GM23248 (cell line): ENCODE measurements around the gene ABLIM3. TPM values are rescaled to one million over a fixed set of nuclear protein-coding genes. Genes with fewer than 3 reads are reported as not detected.
A peak's percentile ranks its signal among the peaks of the same experiment; 100 is the strongest.

Source experiments
- DNase-seq: peaks from one replicate; pipeline ENCODE4 v3.0.0-alpha.2; 2015
- H2AFZ ChIP-seq: fragments of 200-600 bp; sonication (generic); 2 replicates; pipeline ENCODE4 v1.6.1; 2016; ENCODE audit warnings: antibody characterized with exemption
- H3F3A ChIP-seq: fragments of 200-600 bp; sonication (generic); 2 replicates; pipeline ENCODE4 v1.6.1; 2016; ENCODE audit warnings: mild to moderate bottlenecking, antibody characterized with exemption, mixed run types; ENCODE audit not compliant: insufficient read depth
- H3K27ac ChIP-seq: fragments of 200-600 bp; sonication (generic); 2 replicates; pipeline ENCODE4 v1.5.1; 2016; ENCODE audit warnings: mild to moderate bottlenecking
- H3K27me3 ChIP-seq: fragments of 200-600 bp; sonication (generic); replicated peaks from 2 replicates; pipeline ENCODE4 v1.6.1; 2016; ENCODE audit warnings: mild to moderate bottlenecking; ENCODE audit not compliant: insufficient read depth
- H3K36me3 ChIP-seq: fragments of 200-600 bp; sonication (generic); 2 replicates; pipeline ENCODE4 v1.6.1; 2016; ENCODE audit warnings: low read depth, mild to moderate bottlenecking
- H3K4me1 ChIP-seq: fragments of 200-600 bp; sonication (generic); 2 replicates; pipeline ENCODE4 v1.6.1; 2016; ENCODE audit warnings: mild to moderate bottlenecking; ENCODE audit not compliant: insufficient read depth
- H3K4me2 ChIP-seq: fragments of 200-600 bp; sonication (generic); one replicate; pipeline ENCODE4 v1.6.1; 2016; ENCODE audit warnings: mild to moderate bottlenecking; ENCODE audit not compliant: unreplicated experiment
- H3K4me3 ChIP-seq: fragments of 200-600 bp; sonication (generic); 2 replicates; pipeline ENCODE4 v1.5.1; 2016; ENCODE audit warnings: mild to moderate bottlenecking
- H3K79me2 ChIP-seq: fragments of 200-600 bp; sonication (generic); 2 replicates; pipeline ENCODE4 v1.6.1; 2016; ENCODE audit warnings: mild to moderate bottlenecking; ENCODE audit not compliant: insufficient read depth
- H3K9ac ChIP-seq: fragments of 200-600 bp; sonication (generic); 2 replicates; pipeline ENCODE4 v1.6.1; 2016; ENCODE audit warnings: mild to moderate bottlenecking
- H3K9me2 ChIP-seq: fragments of 200-600 bp; sonication (generic); 2 replicates; pipeline ENCODE4 v1.6.1; 2016; ENCODE audit warnings: mixed run types, mild to moderate bottlenecking, moderate library complexity; ENCODE audit not compliant: insufficient read depth
- H3K9me3 ChIP-seq: fragments of 200-600 bp; sonication (generic); one replicate; pipeline ENCODE4 v1.6.1; 2017; ENCODE audit warnings: low read depth
- H4K20me1 ChIP-seq: fragments of 200-600 bp; sonication (generic); 2 replicates; pipeline ENCODE4 v1.6.0; 2016; ENCODE audit not compliant: insufficient read depth
- EZH2 ChIP-seq: fragments of 200-600 bp; sonication (generic); IDR thresholded peaks from 2 replicates; pipeline ENCODE4 v1.6.1; 2018; ENCODE audit warnings: antibody characterized with exemption, mild to moderate bottlenecking; ENCODE audit not compliant: insufficient read depth, poor library complexity, severe bottlenecking
- EZH2phosphoT487 ChIP-seq: fragments of 200-600 bp; sonication (generic); IDR thresholded peaks from 2 replicates; pipeline ENCODE4 v1.6.1; 2018; ENCODE audit warnings: antibody characterized with exemption, moderate library complexity, mild to moderate bottlenecking, low read depth; ENCODE audit not compliant: insufficient read depth
- WGBS, 2 experiments: methylation state at CpG; one replicate each; pipeline ENCODE4 v1.1.6; 2015 to 2017; ENCODE audit warnings: low lambda C conversion rate in 2 of 2, low coverage in 1 of 2; ENCODE audit errors: missing lambda C conversion rate in 2 of 2; 5-methylcytosine and 5-hydroxymethylcytosine counted together
- in situ Hi-C: fragments of 300-500 bp; cut with MboI; formaldehyde crosslinking; loops from 2 replicates; pipeline ENCODE4 v1.15.0; 2020
- polyA plus RNA-seq: library from polyadenylated mRNA; unstranded; fragments of >200 nt; fragmentation: Nextera tagmentation; extraction: Ambion mirVana; gene quantifications from 2 replicates; pipeline ENCODE4 v1.2.1, GENCODE V29; 2016
- total RNA-seq: library from RNA; depleted of rRNA; stranded (reverse); fragments of >200 nt; shearing (Covaris generic); gene quantifications from 2 replicates; pipeline ENCODE4 v1.2.3, GENCODE V29; 2014; rRNA removed

The ABLIM3 gene
- 5.6 and 7.9 TPM in 2 replicates for total RNA-seq
- 11.4 and 11.7 TPM in 2 replicates for polyA plus RNA-seq

DNA sequence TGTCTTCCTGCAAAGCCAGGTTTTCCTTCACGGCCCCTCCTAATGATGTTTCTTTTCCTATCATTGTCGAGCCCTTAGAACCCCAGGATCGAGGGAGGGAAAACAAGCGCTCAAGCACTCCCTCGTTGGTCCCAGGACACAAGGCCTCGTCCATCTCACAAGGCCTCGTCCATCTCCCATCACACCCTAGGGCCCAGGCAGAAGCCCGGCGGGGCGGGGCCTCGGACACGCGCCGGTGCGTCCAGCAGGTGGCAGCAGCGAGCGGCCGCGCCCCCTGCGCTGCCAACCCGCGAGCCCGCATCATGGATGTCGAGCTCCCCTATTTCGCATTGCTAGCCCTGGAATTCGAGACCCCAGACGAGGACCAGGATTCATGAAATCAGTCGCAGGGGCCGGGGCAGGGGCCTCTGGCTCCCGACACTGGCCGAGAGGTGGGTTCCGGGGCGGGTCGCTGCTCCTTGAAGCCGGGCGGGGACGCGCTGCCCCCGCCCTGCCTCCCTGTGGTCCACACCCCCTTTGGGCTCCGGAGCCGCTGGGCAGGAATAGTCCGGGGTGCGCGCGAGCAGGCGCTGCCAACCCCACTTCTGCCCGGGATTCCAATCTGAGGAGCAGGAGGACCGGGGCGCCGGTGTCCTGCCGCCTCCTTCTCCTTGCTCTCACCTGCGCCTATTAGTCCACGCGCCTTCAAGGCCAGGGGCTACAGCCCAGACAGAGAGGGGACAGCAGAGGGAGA is at the start of gene ABLIM3:
Gene ABLIM3, plus strand, starts transcription at position 270 of the 733 bp plus-strand sequence. CDS start 603 bp downstream, outside the sequence.
- Histone ChIP-seq H3K4me1 (peaks cover 26% of the 10 kb centered on the region), H4K20me1 (no peaks in the 10 kb centered on the region), H3K36me3 (no peaks in the 10 kb centered on the region), H3K9me3 (no peaks in the 10 kb centered on the region), H3K9me2 (no peaks in the 10 kb centered on the region), H3K9ac (peak within 1 kb of the TSS; percentile 82), H3K4me3 (peak within 1 kb of the TSS; percentile 93), H2AFZ (peak within 1 kb of the TSS; percentile 98), H3K4me2 (peak within 1 kb of the TSS; percentile 90), H3K27me3 (no peaks in the 10 kb centered on the region), H3F3A (peaks cover 12% of the 10 kb centered on the region), H3K27ac (peak within 1 kb of the TSS; percentile 53), H3K79me2 (peaks cover 27% of the 10 kb centered on the region; the same call in 1 of the 2 replicates)
- 4 to 6% methylated on average over 45 to 54 of the region's 54 CpGs for WGBS, 2 experiments
- in situ Hi-C loops, result no loop called here
- TF ChIP-seq EZH2 (no peak), EZH2phosphoT487 (no peak)
- peak; percentile 84 for DNase-seq

DNA sequence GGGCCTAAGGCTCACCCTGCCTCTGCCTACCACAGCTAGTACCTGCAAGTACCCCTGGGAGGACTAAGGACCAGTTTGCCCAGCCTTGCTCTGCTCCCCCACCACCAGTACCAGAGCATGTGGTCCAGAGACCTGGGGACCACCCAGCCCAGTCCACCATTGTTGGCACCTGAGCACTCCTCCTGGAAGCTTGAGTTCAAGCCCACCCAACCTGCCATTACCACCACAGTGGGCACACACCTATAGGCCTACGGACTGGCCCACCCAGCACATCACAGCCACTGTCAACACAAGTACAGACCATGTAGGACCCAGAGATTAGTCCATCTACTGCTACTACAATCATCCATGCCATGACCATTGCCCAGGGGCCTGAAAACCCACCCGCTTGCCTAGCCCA is 47.7 kb upstream of the ABLIM3 start:
- in situ Hi-C loops, result no loop called here
- Histone ChIP-seq H3K27me3 (no peaks in the 10 kb centered on the region), H3K79me2 (no peaks in the 10 kb centered on the region), H3K4me3 (no peak overlapping the region), H2AFZ (no peak overlapping the region), H3K9me2 (no peaks in the 10 kb centered on the region), H3F3A (no peaks in the 10 kb centered on the region), H3K36me3 (no peaks in the 10 kb centered on the region), H3K4me1 (no peaks in the 10 kb centered on the region), H3K9ac (no peak overlapping the region), H3K9me3 (no peaks in the 10 kb centered on the region), H3K27ac (no peak overlapping the region), H4K20me1 (no peaks in the 10 kb centered on the region), H3K4me2 (no peak overlapping the region)
- WGBS, 2 experiments, result 15 to 17% methylated on average over 2 of the region's 2 CpGs
- TF ChIP-seq EZH2 (no peak), EZH2phosphoT487 (no peak)
- DNase-seq, result no peak

DNA sequence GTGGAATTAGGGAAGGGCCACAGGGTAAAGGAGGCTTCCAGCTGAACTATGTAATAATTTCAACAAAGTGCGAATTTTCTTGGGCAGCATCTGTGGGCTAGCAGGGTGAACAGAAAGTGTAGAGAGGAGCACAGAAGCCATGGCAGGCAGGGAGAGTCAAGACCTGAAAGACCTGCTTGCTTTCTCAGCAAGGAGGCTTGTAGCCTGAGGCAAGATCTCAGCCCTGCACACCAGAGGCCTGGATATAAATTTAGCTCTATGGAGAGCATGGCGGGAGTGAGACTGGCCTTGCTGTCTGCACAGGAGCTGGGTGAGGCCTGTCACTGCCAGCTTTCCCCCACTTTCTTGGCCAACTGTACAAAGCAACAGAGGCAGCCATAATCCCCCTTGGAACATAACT is 46.3 kb upstream of the ABLIM3 start:
- no peaks in the 10 kb centered on the region for H3K4me1 ChIP-seq
- no peak overlapping the region for H3K9ac ChIP-seq
- in situ Hi-C loops, result no loop called here
- no peaks in the 10 kb centered on the region for H3K36me3 ChIP-seq
- no peak overlapping the region for H3K27ac ChIP-seq
- H4K20me1 ChIP-seq, result no peaks in the 10 kb centered on the region
- no peaks in the 10 kb centered on the region for H3K27me3 ChIP-seq
- no peak overlapping the region for H3K4me3 ChIP-seq
- WGBS, 2 experiments, result 58 to 86% methylated on average over 2 of the region's 2 CpGs
- H3K4me2 ChIP-seq, result no peak overlapping the region
- no peak for DNase-seq
- H3F3A ChIP-seq, result no peaks in the 10 kb centered on the region
- no peak overlapping the region for H2AFZ ChIP-seq
- H3K9me3 ChIP-seq, result no peaks in the 10 kb centered on the region
- no peaks in the 10 kb centered on the region for H3K9me2 ChIP-seq
- H3K79me2 ChIP-seq, result no peaks in the 10 kb centered on the region
- TF ChIP-seq EZH2 (no peak), EZH2phosphoT487 (no peak)

DNA sequence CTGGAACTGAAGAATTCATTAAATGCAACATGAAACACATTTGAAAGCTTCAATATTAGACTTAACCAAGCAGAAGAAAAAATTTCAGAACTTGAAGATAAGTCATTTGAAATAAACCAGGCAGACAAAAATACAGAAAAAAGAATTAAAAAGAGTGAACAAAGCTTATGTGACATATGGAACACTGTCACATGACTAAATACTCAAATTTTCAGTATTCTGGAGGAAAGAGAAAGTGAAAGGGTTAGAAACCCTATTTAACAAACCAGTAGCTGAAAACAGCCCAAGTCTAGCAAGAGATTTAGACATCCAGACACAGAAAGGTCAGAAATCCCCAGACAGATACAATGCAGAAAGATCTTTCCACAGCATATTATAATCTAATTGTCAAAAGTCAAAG is 41.4 kb upstream of the ABLIM3 start:
- Histone ChIP-seq H3K4me1 (no peaks in the 10 kb centered on the region), H3K79me2 (no peaks in the 10 kb centered on the region), H3K36me3 (no peaks in the 10 kb centered on the region), H3K4me2 (no peak overlapping the region), H4K20me1 (no peaks in the 10 kb centered on the region), H3F3A (no peaks in the 10 kb centered on the region), H3K27ac (no peak overlapping the region), H3K4me3 (no peak overlapping the region), H3K9me2 (no peaks in the 10 kb centered on the region), H3K9me3 (no peaks in the 10 kb centered on the region), H3K9ac (no peak overlapping the region), H3K27me3 (0 out of 2 replicates have a peak, but pooled peaks cover 9% of the 10 kb centered on the region), H2AFZ (no peak overlapping the region)
- DNase-seq, result no peak
- no peak for TF ChIP-seq EZH2phosphoT487
- TF ChIP-seq EZH2, result no peak
- in situ Hi-C loops, result loop anchor here (25.0 kb wide), 2 partner anchors 663 to 913 kb away; no protein-coding TSS in a partner anchor
